ENCODE measurements around the gene CYTH1.

DNA sequence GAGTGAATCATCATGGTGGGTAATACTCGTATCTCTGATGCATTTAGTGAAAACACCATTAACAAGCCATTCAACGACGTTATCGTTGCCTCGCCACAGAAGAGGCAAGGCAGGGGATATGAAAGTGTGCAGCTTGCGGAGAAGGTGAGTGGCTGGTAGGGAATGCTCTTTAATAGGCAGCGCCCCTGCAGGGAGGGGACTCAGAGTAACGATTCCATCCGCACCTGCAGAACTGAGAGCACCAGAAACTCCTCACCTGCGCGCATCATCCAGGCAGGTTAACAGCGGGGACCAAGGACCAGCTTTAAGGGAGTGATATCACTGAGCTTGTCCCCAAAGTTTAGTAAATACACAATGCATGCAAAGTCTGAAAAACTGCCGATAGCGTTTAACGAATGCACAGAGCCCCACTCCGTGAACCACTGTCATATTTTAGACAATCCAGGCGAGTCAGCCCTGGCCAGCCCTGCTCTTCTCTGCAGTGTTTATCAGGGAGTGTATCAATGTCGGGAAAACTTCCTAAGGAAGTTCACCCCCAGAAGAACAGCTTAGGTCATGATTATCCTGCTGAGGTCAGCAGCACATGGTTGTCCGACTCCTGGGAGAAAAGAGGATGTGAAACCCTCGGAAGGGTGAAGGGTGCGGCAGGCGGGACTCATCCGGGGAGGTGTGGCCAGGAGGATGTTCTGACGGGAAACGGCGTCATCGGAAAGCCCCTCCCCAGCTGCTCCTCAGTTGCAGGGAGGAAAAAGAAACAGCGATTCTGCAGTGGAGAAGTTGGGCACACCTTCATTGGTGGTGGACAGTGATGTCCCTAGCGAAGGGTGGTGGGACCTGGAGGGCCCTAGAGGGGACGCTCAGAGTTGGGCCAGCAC, 136.4 kb downstream of the CYTH1 start:
- TF ChIP-seq, protein P1, sequence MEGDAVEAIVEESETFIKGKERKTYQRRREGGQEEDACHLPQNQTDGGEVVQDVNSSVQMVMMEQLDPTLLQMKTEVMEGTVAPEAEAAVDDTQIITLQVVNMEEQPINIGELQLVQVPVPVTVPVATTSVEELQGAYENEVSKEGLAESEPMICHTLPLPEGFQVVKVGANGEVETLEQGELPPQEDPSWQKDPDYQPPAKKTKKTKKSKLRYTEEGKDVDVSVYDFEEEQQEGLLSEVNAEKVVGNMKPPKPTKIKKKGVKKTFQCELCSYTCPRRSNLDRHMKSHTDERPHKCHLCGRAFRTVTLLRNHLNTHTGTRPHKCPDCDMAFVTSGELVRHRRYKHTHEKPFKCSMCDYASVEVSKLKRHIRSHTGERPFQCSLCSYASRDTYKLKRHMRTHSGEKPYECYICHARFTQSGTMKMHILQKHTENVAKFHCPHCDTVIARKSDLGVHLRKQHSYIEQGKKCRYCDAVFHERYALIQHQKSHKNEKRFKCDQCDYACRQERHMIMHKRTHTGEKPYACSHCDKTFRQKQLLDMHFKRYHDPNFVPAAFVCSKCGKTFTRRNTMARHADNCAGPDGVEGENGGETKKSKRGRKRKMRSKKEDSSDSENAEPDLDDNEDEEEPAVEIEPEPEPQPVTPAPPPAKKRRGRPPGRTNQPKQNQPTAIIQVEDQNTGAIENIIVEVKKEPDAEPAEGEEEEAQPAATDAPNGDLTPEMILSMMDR (IDR thresholded peaks at IDR 0.05): no peak
- no peak for TF ChIP-seq POLR2A (IDR thresholded peaks at IDR 0.05)
